ENCODE measurements around the gene ZNF783. TPM values are rescaled to one million over a fixed set of nuclear protein-coding genes. Genes with fewer than 3 reads are reported as not detected.
"Not testable (repeated sequence)": the region's sequence is repeated elsewhere in the genome, so short reads cannot be mapped to it uniquely, and the experiment has no call there.

The ZNF783 gene
- polyA plus RNA-seq, 3 donors from 2014 or later = 1.6 to 4.4 (median 3.0) TPM

- H3K4me1 Mint-ChIP-seq = peaks cover 5 to 9% of the 10 kb centered on the region in 2 donors
- DNase-seq = no peak
- peak overlapping the region; percentile 2 to 70 (median 56) for H3K4me3 Mint-ChIP-seq
- peak overlapping the region in 3 of 6 donors; percentile 9 to 67 (median 27) for H3K27ac Mint-ChIP-seq
- H3K9me3 Mint-ChIP-seq = no peaks in the 10 kb centered on the region
- H3K36me3 Mint-ChIP-seq = no peaks in the 10 kb centered on the region
- H3K27me3 Mint-ChIP-seq (ENCODE audit: low read depth in 3 of 3) = peaks cover 0 to 7% (median 2%) of the 10 kb centered on the region in 3 donors
Observed at GRCh38 chr7:149321978-149322541, 60.1 kb downstream of the ZNF783 start.

- peak overlapping the region in 1 of 6 donors; percentile 9 for H3K27ac Mint-ChIP-seq
- no peaks in the 10 kb centered on the region for H3K9me3 Mint-ChIP-seq
- H3K36me3 Mint-ChIP-seq = no peaks in the 10 kb centered on the region
- DNase-seq = no peak
- peak overlapping the region in 1 of 5 donors; percentile 70 for H3K4me3 Mint-ChIP-seq
- peaks cover 5 to 9% of the 10 kb centered on the region in 2 donors for H3K4me1 Mint-ChIP-seq
- H3K27me3 Mint-ChIP-seq (ENCODE audit: low read depth in 3 of 3) = peaks cover 0 to 6% (median 2%) of the 10 kb centered on the region in 3 donors
Observed at GRCh38 chr7:149322737-149323136, 60.7 kb downstream of the ZNF783 start.

GRCh38 chr7:149325248-149325647 is 63.3 kb downstream of the ZNF783 start:
- Mint-ChIP-seq H3K36me3 (no peaks in the 10 kb centered on the region), H3K4me3 (no peak overlapping the region)

DNA sequence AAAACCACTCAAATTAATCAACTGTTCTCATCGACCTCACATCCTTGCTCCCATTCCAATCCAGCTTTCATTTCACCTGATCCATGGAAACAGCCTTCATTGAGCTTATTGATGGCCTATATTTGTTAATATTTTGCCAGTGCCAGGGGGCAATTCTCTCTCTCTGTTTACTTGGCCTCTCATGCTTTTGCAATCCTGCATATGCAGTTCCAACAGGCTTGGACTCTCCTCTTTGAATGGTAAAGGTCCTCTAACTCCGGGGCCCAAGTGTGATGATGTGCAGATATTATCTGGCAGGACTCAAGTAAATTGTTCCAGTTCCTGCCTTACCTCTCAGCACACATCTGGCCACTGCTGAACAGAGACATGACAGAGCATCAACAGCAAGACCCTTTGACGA is 67.3 kb downstream of the ZNF783 start:
- Mint-ChIP-seq H3K27ac (no peak overlapping the region), H3K4me1 (no peaks in the 10 kb centered on the region), H3K9me3 (peaks cover 0 to 8% (median 0%) of the 10 kb centered on the region in 6 donors), H3K36me3 (no peaks in the 10 kb centered on the region), H3K4me3 (no peak overlapping the region), H3K27me3 (ENCODE audit: low read depth in 3 of 3) (peaks cover 1 to 17% (median 4%) of the 10 kb centered on the region in 3 donors)
- DNase-seq = no peak

More at GRCh38 chr7:149325248-149325647, 63.3 kb downstream of the ZNF783 start:
- Mint-ChIP-seq H3K4me1 (peaks cover 5 to 9% of the 10 kb centered on the region in 2 donors), H3K9me3 (peaks cover 0 to 3% (median 0%) of the 10 kb centered on the region in 6 donors), H3K27ac (no peak overlapping the region), H3K27me3 (ENCODE audit: low read depth in 3 of 3) (peaks cover 0 to 5% (median 2%) of the 10 kb centered on the region in 3 donors)
- DNase-seq = no peak

- Mint-ChIP-seq H3K4me1 (no peaks in the 10 kb centered on the region), H3K27me3 (ENCODE audit: low read depth in 3 of 3) (peaks cover 2 to 17% (median 4%) of the 10 kb centered on the region in 3 donors), H3K9me3 (peaks cover 0 to 8% (median 0%) of the 10 kb centered on the region in 6 donors), H3K36me3 (no peaks in the 10 kb centered on the region), H3K4me3 (no peak overlapping the region), H3K27ac (no peak overlapping the region)
- DNase-seq = no peak
Observed at GRCh38 chr7:149329766-149330334, 67.9 kb downstream of the ZNF783 start.

GRCh38 chr7:149330914-149331567 is 69.0 kb downstream of the ZNF783 start:
- Mint-ChIP-seq H3K4me1 (no peaks in the 10 kb centered on the region), H3K9me3 (peaks cover 0 to 8% (median 0%) of the 10 kb centered on the region in 6 donors), H3K27ac (peak overlapping the region in 1 of 6 donors; percentile 23), H3K27me3 (ENCODE audit: low read depth in 3 of 3) (peaks cover 2 to 20% (median 4%) of the 10 kb centered on the region in 3 donors), H3K4me3 (no peak overlapping the region), H3K36me3 (no peaks in the 10 kb centered on the region)
- DNase-seq = no peak

DNA sequence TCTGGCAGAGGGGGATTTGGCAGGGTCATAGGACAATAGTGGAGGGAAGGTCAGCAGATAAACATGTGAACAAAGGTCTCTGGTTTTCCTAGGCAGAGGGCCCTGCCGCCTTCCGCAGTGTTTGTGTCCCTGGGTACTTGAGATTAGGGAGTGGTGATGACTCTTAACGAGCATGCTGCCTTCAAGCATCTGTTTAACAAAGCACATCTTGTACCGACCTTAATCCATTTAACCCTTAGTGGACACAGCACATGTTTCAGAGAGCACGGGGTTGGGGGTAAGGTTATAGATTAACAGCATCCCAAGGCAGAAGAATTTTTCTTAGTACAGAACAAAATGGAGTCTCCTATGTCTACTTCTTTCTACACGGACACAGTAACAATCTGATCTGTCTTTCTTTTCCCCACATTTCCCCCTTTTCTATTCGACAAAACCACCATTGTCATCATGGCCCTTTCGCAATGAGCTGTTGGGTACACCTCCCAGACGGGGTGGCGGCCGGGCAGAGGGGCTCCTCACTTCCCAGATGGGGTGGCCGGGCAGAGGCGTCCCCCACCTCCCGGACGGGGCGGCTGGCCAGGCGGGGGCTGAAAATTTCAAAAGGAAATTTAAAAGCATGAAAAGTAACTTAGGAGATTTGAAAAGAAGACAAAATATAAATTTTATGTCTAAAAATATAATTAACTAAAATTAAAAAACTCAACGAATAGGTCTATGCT is 70.8 kb downstream of the ZNF783 start:
- H3K4me3 Mint-ChIP-seq, H3K36me3 Mint-ChIP-seq, H3K4me1 Mint-ChIP-seq, H3K9me3 Mint-ChIP-seq, DNase-seq, H3K27ac Mint-ChIP-seq: not testable (repeated sequence)
- peaks cover 2 to 20% (median 4%) of the 10 kb centered on the region in 3 donors for H3K27me3 Mint-ChIP-seq (ENCODE audit: low read depth in 3 of 3)

- no peak for DNase-seq
- Mint-ChIP-seq H3K27me3 (ENCODE audit: low read depth in 3 of 3) (peaks cover 2 to 22% (median 4%) of the 10 kb centered on the region in 3 donors), H3K4me1 (no peaks in the 10 kb centered on the region), H3K9me3 (peaks cover 0 to 8% (median 0%) of the 10 kb centered on the region in 6 donors), H3K36me3 (no peaks in the 10 kb centered on the region), H3K27ac (no peak overlapping the region), H3K4me3 (no peak overlapping the region)
Observed at GRCh38 chr7:149333321-149333717, 71.3 kb downstream of the ZNF783 start.

DNA sequence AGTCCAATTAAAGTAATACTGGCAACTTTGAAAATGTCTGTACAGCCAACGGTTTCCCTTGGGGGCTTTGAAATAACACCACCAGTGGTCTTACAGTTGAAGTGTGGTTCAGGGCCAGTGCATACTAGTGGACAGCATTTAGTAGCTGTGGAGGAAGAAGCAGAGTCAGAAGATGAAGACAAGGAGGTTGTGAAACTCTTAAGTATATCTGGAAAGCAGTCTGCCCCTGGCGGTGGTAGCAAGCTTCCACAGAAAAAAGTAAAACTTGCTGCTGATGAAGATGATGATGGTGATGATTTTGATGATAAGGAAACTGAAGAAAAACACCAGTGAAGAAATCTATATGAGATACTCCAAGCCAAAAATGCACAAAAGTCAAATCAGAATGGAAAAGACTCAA is 72.2 kb downstream of the ZNF783 start:
- H3K4me3 Mint-ChIP-seq = no peak overlapping the region
- no peaks in the 10 kb centered on the region for H3K4me1 Mint-ChIP-seq
- H3K9me3 Mint-ChIP-seq = peaks cover 0 to 7% (median 0%) of the 10 kb centered on the region in 6 donors
- DNase-seq = no peak
- H3K36me3 Mint-ChIP-seq = no peaks in the 10 kb centered on the region
- H3K27ac Mint-ChIP-seq = no peak overlapping the region
- H3K27me3 Mint-ChIP-seq (ENCODE audit: low read depth in 3 of 3) = peaks cover 2 to 25% (median 4%) of the 10 kb centered on the region in 3 donors

Other genes with a start within 250 kb of the ZNF783 start
- 100 to 1,000 TPM in 2 of 3 donors, 10 to 100 TPM in 1; 84.4 to 160 (median 125) TPM for gene PDIA4, start 233.7 kb upstream of the ZNF783 start, polyA plus RNA-seq
- gene ZNF786, start 171.5 kb upstream of the ZNF783 start, polyA plus RNA-seq = 10 to 100 TPM in 1 of 3 donors, 1 to 10 TPM in 2; 1.1 to 15.8 (median 2.6) TPM
- gene ZNF425, start 135.9 kb upstream of the ZNF783 start, polyA plus RNA-seq = 1 to 10 TPM in 1 of 3 donors, under 1 TPM in 1, not detected in 1; 0.20 to 1.9 TPM
- 10 to 100 TPM in 1 of 3 donors, 1 to 10 TPM in 2; 1.1 to 18.5 (median 6.8) TPM for gene ZNF398, start 114.7 kb upstream of the ZNF783 start, polyA plus RNA-seq
- 1 to 10 TPM in 2 of 3 donors, under 1 TPM in 1; 0.54 to 2.3 (median 1.2) TPM for gene ZNF282, start 66.7 kb upstream of the ZNF783 start, polyA plus RNA-seq
- gene ZNF212, start 22.5 kb upstream of the ZNF783 start, polyA plus RNA-seq = 10 to 100 TPM in 1 of 3 donors, 1 to 10 TPM in 2; 1.3 to 10.7 (median 3.7) TPM
- 1 to 10 TPM in 1 of 3 donors, under 1 TPM in 2; 0.05 to 2.2 (median 0.70) TPM for gene ZNF777, start 198.9 kb downstream of the ZNF783 start, polyA plus RNA-seq
- 10 to 100 TPM in 1 of 3 donors, 1 to 10 TPM in 2; 5.4 to 13.1 (median 6.3) TPM for gene ZNF746, start 235.6 kb downstream of the ZNF783 start, polyA plus RNA-seq